C4-2B (cell line): Measurements from ENCODE around the gene TM6SF1.
A peak's percentile ranks its signal among the peaks of the same experiment; 100 is the strongest.
"Not testable (repeated sequence)": the region's sequence is repeated elsewhere in the genome, so short reads cannot be mapped to it uniquely, and the experiment has no call there.

ENCODE experiments used
- H3K27ac ChIP-seq: fragments of 450-650 bp; 2 replicates; pipeline ENCODE4 v1.5.1; 2017
- ZFX ChIP-seq: fragments of 450-650 bp; IDR thresholded peaks from 2 replicates; pipeline ENCODE4 v1.6.1; 2017
- TF ChIP-seq, protein P1 (sequence below): fragments of 450-650 bp; conservative IDR thresholded peaks from 2 replicates; pipeline ENCODE4 v1.5.1; 2017; ENCODE audit warnings: mild to moderate bottlenecking

The TM6SF1 gene

DNA sequence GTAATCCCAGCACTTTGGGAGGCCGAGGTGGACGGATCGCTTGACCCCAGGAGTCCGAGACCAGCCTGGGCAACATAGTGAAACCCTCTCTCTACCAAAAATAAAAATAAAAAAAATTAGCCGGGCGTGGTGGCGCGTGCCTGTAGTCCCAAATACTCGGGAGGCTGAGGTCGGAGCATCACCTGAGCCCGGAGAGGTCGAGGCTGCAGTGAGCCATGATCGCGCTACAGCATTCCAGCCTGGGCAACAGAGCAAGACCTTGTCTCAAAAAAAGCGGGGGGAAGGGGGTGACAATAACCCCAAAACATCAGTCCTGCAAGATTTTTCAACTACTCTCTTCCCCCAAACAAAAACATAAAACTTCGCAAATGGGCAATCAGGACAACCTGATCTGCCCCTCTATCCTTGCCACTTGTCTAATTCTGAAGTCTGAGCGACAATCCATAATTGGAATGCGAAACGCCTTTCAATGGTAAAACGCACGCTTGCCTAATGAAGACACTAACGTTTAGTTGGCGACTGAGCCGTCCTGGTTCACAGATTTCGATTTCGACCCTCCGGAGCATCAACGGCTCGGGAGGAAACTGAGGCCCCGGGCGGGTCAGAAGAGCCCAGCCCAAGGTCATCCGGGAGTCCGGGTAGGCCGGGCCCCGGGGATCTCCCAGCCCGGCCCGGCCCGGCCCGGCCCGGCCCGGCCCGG lies 41.3 kb upstream of the TM6SF1 start:
- no peak for TF ChIP-seq ZFX
- TF ChIP-seq, protein P1, sequence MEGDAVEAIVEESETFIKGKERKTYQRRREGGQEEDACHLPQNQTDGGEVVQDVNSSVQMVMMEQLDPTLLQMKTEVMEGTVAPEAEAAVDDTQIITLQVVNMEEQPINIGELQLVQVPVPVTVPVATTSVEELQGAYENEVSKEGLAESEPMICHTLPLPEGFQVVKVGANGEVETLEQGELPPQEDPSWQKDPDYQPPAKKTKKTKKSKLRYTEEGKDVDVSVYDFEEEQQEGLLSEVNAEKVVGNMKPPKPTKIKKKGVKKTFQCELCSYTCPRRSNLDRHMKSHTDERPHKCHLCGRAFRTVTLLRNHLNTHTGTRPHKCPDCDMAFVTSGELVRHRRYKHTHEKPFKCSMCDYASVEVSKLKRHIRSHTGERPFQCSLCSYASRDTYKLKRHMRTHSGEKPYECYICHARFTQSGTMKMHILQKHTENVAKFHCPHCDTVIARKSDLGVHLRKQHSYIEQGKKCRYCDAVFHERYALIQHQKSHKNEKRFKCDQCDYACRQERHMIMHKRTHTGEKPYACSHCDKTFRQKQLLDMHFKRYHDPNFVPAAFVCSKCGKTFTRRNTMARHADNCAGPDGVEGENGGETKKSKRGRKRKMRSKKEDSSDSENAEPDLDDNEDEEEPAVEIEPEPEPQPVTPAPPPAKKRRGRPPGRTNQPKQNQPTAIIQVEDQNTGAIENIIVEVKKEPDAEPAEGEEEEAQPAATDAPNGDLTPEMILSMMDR = no peak
- peak overlapping the region; percentile 96 for H3K27ac ChIP-seq

DNA sequence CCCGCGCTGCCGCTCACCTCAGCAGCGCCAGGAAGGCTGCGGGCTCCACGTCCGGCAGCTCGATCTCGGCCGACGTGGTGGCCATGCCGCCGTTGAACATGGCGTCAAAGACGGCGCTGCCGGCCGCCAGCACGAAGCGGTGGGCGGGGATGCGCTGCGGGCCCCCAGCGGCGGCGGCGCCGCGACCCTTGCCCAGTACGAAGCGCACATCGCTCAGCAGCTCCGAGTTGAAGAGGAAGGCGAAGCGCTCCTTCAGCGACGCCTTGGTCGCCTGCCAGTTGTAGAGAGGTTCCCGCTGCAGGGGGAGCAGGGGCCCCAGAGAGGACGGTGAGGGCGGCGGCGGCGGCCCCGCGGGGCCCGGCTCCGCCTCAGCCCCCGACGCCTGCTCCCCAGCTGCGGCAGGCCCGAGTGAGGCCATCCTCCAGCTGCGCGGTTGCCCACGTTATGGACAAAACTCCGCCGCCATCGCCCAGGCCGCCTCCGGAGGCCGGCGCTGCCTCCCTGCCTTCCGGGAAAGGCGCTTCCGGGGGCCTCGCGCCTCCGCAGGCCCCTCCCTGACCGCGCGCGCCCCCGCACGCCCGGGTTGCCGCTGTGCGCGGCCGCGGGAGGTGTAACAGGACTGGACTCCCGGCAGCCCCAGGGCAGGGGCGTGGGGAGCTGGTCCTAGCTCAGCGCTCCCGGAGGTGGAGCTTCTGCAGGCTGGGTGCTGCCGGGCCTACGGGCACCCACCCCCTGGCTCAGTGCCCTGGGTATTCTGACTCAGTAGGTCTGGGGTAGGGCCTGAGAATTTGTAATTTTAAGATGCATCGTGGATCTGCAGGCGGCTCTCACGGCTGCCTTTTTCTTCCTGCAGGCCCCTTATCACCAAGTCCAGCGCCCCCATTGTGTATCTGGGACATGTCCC lies 40.5 kb upstream of the TM6SF1 start, which contains the start of gene BTBD1:
Gene BTBD1, minus strand, starts transcription at position 519 of the 904 bp plus-strand sequence. Its CDS starts 101 bp downstream, at position 418.
- TF ChIP-seq, protein P1 = peak; percentile 25
- peak; percentile 93 for TF ChIP-seq ZFX
- H3K27ac ChIP-seq = peak within 1 kb of the TSS; percentile 96

DNA sequence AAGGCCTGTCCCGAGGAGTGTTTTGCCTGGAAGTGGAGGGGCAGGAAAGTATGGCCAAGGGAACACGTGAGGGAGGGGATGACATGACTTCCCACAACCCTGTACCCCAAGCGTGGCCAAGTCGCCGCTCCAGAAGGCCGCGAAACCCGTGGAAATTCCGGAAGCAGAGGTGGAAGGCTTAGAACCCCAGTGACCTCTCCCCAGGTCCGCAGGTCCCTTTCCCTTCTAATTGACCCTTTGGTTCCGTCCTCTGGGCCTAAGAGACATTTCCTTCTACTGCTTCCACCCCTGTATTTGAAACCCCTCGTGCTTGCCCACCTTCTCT lies 39.8 kb upstream of the TM6SF1 start:
- no peak for TF ChIP-seq ZFX
- TF ChIP-seq, protein P1 = no peak
- peak overlapping the region; percentile 96 for H3K27ac ChIP-seq

DNA sequence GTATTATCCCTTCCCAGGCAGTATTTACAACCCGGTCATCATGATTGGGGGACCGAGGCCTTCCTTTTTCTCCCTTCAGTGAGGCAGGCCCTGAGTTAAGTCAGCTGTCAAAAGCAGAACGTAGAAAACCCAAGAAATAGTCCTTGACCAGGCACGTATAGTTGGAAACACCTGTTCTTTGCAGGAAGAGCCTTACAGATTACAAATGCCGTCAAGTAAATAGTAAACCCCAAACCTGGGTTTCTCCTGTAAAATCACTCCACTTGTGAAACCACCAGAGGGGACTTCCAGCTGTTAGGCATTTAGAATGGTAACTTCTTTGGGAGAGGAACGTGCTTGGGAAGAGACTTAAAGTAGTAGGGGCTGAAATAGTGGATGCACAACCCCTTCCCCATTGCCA lies 39.4 kb upstream of the TM6SF1 start:
- peak overlapping the region; percentile 96 for H3K27ac ChIP-seq

DNA sequence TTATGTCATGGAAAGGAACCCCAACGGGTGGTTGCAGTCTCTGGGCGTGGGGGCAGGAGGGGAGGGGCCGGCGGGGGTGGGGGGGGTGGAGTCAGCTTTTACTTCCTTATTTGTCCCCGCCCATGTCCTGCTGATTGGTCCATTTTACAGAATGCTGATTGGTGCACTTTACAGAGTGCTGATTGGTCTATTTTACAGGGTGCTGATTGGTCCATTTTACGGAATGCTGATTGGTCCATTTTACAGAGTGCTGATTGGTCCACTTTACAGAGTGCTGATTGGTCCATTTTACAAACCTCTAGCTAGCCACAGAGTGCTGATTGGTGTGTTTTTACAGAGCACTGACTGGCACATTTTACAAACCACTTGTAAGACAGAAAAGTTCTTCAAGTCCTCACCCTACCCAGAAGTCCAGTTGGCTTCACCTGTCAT lies 38.2 kb upstream of the TM6SF1 start:
- not testable (repeated sequence) for H3K27ac ChIP-seq

More for the DNA sequence above, 39.4 kb upstream of the TM6SF1 start:
- TF ChIP-seq, protein P1 = no peak
- no peak for TF ChIP-seq ZFX

DNA sequence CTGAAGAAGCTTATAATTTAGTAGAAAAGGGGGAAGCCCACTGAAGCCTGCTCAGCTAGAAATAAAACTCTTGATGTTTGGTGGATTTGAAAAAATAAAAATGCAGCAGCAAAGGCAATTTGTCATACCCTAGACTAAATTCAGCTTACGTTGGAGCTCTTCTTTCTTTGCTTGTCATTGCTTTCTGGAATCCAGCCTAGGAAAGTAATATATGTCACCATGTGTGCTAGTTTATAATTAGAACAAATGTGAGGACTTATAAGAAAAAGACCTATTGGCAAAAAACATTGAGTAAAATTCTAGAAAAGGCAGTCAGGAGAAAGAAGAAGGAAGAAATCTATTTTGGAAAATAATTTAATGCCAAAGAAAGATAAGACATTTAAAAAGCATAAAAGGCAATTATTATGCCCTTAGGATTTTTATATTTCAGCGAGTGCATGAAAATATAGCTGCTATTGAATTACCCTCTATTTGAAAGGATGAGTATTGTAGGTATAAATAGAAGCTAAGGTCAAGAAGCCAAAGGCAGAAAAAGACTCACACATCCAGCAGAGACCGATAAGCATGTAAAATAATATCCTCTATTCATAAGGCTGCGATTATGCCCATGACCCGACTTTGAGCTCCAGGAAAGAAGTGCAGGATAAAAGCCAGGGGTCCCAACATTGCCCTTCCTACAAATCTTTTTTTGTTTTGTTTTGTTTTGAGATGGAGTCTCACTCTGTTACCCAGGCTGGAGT lies 29.8 kb upstream of the TM6SF1 start:
- H3K27ac ChIP-seq = no peak overlapping the region
- TF ChIP-seq, protein P1 = no peak
- TF ChIP-seq ZFX = no peak

DNA sequence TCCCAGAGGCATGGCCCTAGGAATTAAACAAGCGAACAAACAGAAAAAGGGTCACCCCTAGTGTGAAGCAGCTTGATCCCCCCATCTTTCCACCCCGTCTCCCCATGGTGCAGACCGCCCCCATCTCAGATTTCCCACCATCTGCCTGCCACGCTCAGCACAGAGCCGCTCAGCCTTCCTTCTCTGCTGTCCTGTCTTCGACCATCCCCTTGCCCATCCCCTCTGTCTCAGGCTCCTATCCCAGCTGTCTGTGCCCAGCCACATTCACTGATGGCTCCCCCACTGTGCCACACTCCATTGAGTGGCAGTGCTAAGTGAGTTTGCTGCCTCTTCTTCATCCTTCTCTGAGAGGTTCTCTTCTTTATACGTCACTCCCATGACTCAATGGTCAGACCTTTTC lies 28.7 kb upstream of the TM6SF1 start:
- no peak for TF ChIP-seq ZFX
- TF ChIP-seq, protein P1 = no peak
- no peak overlapping the region for H3K27ac ChIP-seq
